ENCODE results near the gene RCC2. TPM values are rescaled to one million over a fixed set of nuclear protein-coding genes. Genes with fewer than 3 reads are reported as not detected.

RCC2 gene
- total and polyA plus RNA-seq, 2 donors (not counting 3 experiments of a cell fraction or from before 2014, with no cell fraction given): 137 to 166 TPM

GRCh38 chr1:17420391-17420918 lies 19.0 kb downstream of the RCC2 start:
- Histone ChIP-seq H2AFZ (ENCODE audit: low read depth, low read length) (no peak overlapping the region), H3K9me3 (replicated peaks; ENCODE audit: control insufficient read depth, insufficient read depth, low read length) (no peaks in the 10 kb centered on the region), H3K36me3 (ENCODE audit: control insufficient read depth in 2 of 2, extremely low read depth in 1 of 2, insufficient read depth in 2 of 2, low read length in 2 of 2) (peaks cover 36 to 58% of the 10 kb centered on the region in 2 experiments), H3K4me3 (replicated peaks in 1 of 3; ENCODE audit: insufficient read depth in 1 of 3, low read depth in 1 of 3, low read length in 3 of 3) (no peak overlapping the region), H3K4me1 (ENCODE audit: control insufficient read depth, extremely low read depth, insufficient read depth, low read length) (no peaks in the 10 kb centered on the region), H3K9ac (replicated peaks; ENCODE audit: extremely low read depth, insufficient read depth, low read length) (no peak overlapping the region), H3K9me1 (replicated peaks; ENCODE audit: control insufficient read depth, extremely low read depth, insufficient read depth, low read length) (no peaks in the 10 kb centered on the region), H3K4me2 (ENCODE audit: insufficient read depth, low read length) (no peak overlapping the region), H3K27me3 (ENCODE audit: control insufficient read depth in 2 of 2, insufficient read depth in 2 of 2, low read length in 2 of 2) (no peaks in the 10 kb centered on the region), H3K79me2 (ENCODE audit: control insufficient read depth, insufficient read depth, low read length) (peaks cover 24% of the 10 kb centered on the region), H3K27ac (ENCODE audit: insufficient read depth, low read depth, low read length) (no peak overlapping the region), H4K20me1 (replicated peaks; ENCODE audit: control insufficient read depth, extremely low read depth, insufficient read depth, low read length) (peaks cover 2% of the 10 kb centered on the region)
- CTCF ChIA-PET: interaction anchor here (0.6 to 1.3 kb wide), 4 partner anchors 9 to 186 kb away, joined by 3 to 5 read pairs (median 3); no protein-coding TSS in a partner anchor
- DNase-seq (ENCODE audit: low read depth, low spot score): no peak
- POLR2A ChIA-PET: no interaction called here
- no peak for FAIRE-seq
- no peak for TF ChIP-seq MAX (IDR thresholded peaks at IDR 0.05; ENCODE audit: insufficient read depth, insufficient read length)
- TF ChIP-seq FOS (IDR thresholded peaks at IDR 0.05; ENCODE audit: borderline replicate concordance, insufficient read depth, low read length): no peak
- no peak for TF ChIP-seq JUN (IDR thresholded peaks at IDR 0.05; ENCODE audit: borderline replicate concordance, insufficient read depth, insufficient read length, low read depth)
- no peak for TF ChIP-seq CTCF (IDR thresholded peaks at IDR 0.05; ENCODE audit: extremely low read depth in 1 of 2, insufficient read depth in 1 of 2, low read depth in 1 of 2, low read length in 2 of 2)
- TF ChIP-seq POLR2AphosphoS5 (IDR thresholded peaks at IDR 0.05; ENCODE audit: insufficient read depth, low read depth, low read length): no peak
- TF ChIP-seq MYC (IDR thresholded peaks at IDR 0.05; ENCODE audit: low read depth, low read length): no peak
- TF ChIP-seq POLR2A (IDR thresholded peaks at IDR 0.05; ENCODE audit: low read depth, low read length): no peak
- no peak for TF ChIP-seq GATA2 (IDR thresholded peaks at IDR 0.05; ENCODE audit: insufficient read depth, insufficient read length, low read depth, low read length)
- no peak for TF ChIP-seq EZH2 (IDR thresholded peaks at IDR 0.05; ENCODE audit: borderline replicate concordance, low read depth, low read length, severe bottlenecking)
- intact Hi-C loops (cut with micrococcal nuclease) (loop anchor here (1.0 to 2.0 kb wide), 4 partner anchors 18 to 186 kb away; no protein-coding TSS in a partner anchor), dilution Hi-C loops (cut with MboI; ENCODE audit: extremely low pct_ligation_motif_present, low sequenced_read_pairs) (no loop called here)
- BruUV-seq (replicated peaks): no TSS peak
